ENCODE results near the gene KCMF1.
A peak's percentile ranks its signal among the peaks of the same experiment; 100 is the strongest.

KCMF1 gene

DNA sequence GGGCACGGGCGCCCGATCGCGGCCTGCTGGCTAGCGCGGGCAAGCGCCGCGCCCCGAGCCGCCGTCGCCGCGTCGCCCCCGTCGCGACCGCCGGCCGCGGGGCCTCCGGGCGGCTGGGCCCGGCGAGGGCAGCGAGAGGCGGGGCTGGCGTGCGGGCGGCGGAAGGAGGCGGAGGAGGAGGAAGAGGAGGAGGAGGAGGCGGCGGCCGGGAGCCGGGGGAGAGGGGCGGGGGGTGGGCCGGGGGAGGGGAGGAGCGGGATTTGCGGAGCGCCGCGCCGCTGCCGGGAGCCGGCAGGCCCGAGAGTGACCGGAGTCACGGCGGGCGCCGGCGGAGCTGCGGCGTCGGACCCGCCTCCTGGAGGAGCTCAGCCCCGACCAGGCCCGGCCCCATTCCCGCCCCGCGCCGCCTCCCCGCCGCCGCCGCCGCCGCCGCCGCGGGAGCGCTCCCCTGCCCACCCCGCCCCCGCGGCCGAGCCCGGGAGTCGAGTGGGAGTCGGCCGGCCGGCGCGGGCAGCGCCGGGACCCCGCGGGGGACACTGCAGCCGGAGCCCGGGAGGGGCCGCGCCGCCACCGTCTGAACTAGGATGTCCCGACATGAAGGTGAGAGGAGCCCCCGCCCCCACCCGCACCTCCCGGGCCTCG, at the start of gene KCMF1:
KCMF1 (plus strand) TSS at position 294 of the 642 bp plus-strand sequence; CDS start at position 585, 291 bp downstream.
- H3K9me3 ChIP-seq (ENCODE audit: control insufficient read depth, low read length), result no peaks in the 10 kb centered on the region
- peak within 1 kb of the TSS; percentile 99 for H3K9ac ChIP-seq (ENCODE audit: low read length)
- no peaks in the 10 kb centered on the region for H3K36me3 ChIP-seq (ENCODE audit: control insufficient read depth, insufficient read depth, low read length)
- peak within 1 kb of the TSS; percentile 91 for H3K4me3 ChIP-seq (ENCODE audit: low read length)
- H3K4me1 ChIP-seq (ENCODE audit: control insufficient read depth, insufficient read depth, low read length), result peaks cover 19% of the 10 kb centered on the region
- H3K27me3 ChIP-seq (ENCODE audit: control insufficient read depth, insufficient read depth, low read length), result no peaks in the 10 kb centered on the region

DNA sequence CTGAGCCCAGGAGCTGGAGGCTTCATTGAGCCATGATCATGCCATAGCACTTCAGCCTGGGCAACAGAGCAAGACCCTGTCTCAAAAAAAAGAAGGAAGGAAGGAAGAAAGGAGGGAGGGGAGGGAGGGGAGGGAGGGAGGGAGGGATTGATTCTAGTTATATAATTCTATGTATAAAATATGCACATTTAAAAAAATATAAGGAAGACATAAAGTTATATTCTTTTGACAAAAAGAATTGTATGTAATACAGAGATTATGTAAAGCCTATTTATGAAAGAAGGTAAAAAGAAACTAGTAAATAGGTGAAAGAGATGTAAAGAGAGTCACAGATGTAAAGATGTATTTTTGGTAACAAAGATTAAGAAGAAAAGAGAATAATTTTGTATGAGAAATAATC, 48.0 kb upstream of the KCMF1 start:
- Histone ChIP-seq H3K4me1 (ENCODE audit: control insufficient read depth, insufficient read depth, low read length) (peaks cover 34% of the 10 kb centered on the region), H3K4me3 (ENCODE audit: low read length) (no peak overlapping the region), H3K9me3 (ENCODE audit: control insufficient read depth, low read length) (no peaks in the 10 kb centered on the region), H3K36me3 (ENCODE audit: control insufficient read depth, insufficient read depth, low read length) (no peaks in the 10 kb centered on the region), H3K9ac (ENCODE audit: low read length) (no peak overlapping the region), H3K27me3 (ENCODE audit: control insufficient read depth, insufficient read depth, low read length) (no peaks in the 10 kb centered on the region)

DNA sequence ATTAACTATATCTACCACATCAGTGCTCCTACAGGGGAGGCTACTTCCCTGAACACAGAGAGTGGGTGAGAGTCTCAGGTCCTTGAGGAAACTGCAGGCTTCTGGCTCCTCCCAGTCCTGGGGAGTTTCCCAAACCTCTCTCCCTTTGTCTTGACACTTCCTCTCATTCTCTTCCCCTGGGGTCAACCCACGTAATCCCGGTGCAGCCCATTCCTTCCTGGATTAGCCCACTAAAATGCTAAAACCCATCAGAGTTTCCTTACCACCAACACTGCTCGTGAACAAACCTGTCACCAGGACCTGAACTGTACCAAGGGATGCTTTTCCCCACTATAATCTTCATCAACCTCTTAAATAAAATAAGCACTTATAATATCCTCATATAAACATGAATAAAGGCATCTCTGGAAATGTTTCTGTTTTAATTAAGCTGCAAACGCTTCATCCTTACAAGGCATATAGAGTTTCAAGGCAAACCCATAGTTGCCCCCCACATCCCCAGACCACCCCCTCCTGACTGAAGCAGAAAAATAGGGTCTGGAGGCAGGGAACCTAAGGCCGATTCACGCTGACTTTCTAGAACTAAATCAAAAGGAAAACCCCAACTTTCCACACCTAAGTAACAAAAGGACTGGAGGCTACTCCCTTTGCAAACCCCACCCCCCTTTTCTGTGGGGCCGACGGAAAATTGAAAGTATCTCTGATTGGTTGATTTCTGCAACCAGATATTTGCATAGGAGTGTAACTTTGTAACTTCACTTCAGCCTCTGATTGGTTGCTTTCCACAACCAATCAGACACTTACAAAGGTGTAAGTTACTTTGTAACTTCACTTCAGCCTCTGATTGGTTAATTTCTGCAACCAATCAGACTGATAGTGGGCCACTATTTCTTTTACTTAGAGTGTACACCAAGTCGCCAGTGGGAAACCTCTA, 46.5 kb upstream of the KCMF1 start:
- no peak overlapping the region for H3K9ac ChIP-seq (ENCODE audit: low read length)
- no peaks in the 10 kb centered on the region for H3K9me3 ChIP-seq (ENCODE audit: control insufficient read depth, low read length)
- H3K27me3 ChIP-seq (ENCODE audit: control insufficient read depth, insufficient read depth, low read length), result no peaks in the 10 kb centered on the region
- H3K4me3 ChIP-seq (ENCODE audit: low read length), result no peak overlapping the region
- H3K4me1 ChIP-seq (ENCODE audit: control insufficient read depth, insufficient read depth, low read length), result peaks cover 34% of the 10 kb centered on the region
- no peaks in the 10 kb centered on the region for H3K36me3 ChIP-seq (ENCODE audit: control insufficient read depth, insufficient read depth, low read length)

- no peak overlapping the region for H3K9ac ChIP-seq (ENCODE audit: low read length)
- H3K4me3 ChIP-seq (ENCODE audit: low read length), result no peak overlapping the region
- no peaks in the 10 kb centered on the region for H3K27me3 ChIP-seq (ENCODE audit: control insufficient read depth, insufficient read depth, low read length)
- no peaks in the 10 kb centered on the region for H3K36me3 ChIP-seq (ENCODE audit: control insufficient read depth, insufficient read depth, low read length)
- H3K4me1 ChIP-seq (ENCODE audit: control insufficient read depth, insufficient read depth, low read length), result peaks cover 34% of the 10 kb centered on the region
- no peaks in the 10 kb centered on the region for H3K9me3 ChIP-seq (ENCODE audit: control insufficient read depth, low read length)
Observed at GRCh38 chr2:84925336-84925723, 45.6 kb upstream of the KCMF1 start.

GRCh38 chr2:84925724-84926376, 45.1 kb upstream of the KCMF1 start:
- Histone ChIP-seq H3K36me3 (ENCODE audit: control insufficient read depth, insufficient read depth, low read length) (no peaks in the 10 kb centered on the region), H3K4me3 (ENCODE audit: low read length) (peak overlapping the region; percentile 36), H3K4me1 (ENCODE audit: control insufficient read depth, insufficient read depth, low read length) (peaks cover 34% of the 10 kb centered on the region), H3K27me3 (ENCODE audit: control insufficient read depth, insufficient read depth, low read length) (no peaks in the 10 kb centered on the region), H3K9ac (ENCODE audit: low read length) (no peak overlapping the region), H3K9me3 (ENCODE audit: control insufficient read depth, low read length) (no peaks in the 10 kb centered on the region)

- Histone ChIP-seq H3K36me3 (ENCODE audit: control insufficient read depth, insufficient read depth, low read length) (no peaks in the 10 kb centered on the region), H3K9ac (ENCODE audit: low read length) (no peak overlapping the region), H3K4me1 (ENCODE audit: control insufficient read depth, insufficient read depth, low read length) (peaks cover 34% of the 10 kb centered on the region), H3K9me3 (ENCODE audit: control insufficient read depth, low read length) (no peaks in the 10 kb centered on the region), H3K4me3 (ENCODE audit: low read length) (no peak overlapping the region), H3K27me3 (ENCODE audit: control insufficient read depth, insufficient read depth, low read length) (no peaks in the 10 kb centered on the region)
Observed at GRCh38 chr2:84927275-84927627, 43.7 kb upstream of the KCMF1 start.

DNA sequence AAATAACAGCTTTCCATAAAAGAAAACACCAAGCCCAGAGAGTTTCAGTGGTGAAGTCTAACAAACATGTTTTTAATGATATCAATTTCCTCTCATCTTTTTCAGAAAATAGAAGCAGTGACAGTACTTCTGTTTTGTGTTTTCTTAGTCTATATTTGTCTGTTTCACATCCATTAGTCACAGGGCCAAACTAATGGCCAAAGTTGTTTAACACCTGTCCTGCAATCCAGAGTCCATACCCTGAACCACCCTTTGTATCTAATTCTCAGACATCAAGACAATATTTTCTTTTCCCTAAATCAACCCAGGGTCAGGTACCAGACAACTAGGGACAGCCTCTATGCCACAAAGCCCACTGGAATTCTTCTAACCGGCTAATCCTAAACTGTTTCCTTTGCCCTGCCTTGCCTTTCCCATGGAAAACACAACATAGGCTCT, 39.6 kb upstream of the KCMF1 start:
- Histone ChIP-seq H3K9me3 (ENCODE audit: control insufficient read depth, low read length) (no peaks in the 10 kb centered on the region), H3K4me1 (ENCODE audit: control insufficient read depth, insufficient read depth, low read length) (peaks cover 8% of the 10 kb centered on the region), H3K36me3 (ENCODE audit: control insufficient read depth, insufficient read depth, low read length) (no peaks in the 10 kb centered on the region), H3K27me3 (ENCODE audit: control insufficient read depth, insufficient read depth, low read length) (no peaks in the 10 kb centered on the region), H3K9ac (ENCODE audit: low read length) (no peak overlapping the region), H3K4me3 (ENCODE audit: low read length) (no peak overlapping the region)

- no peaks in the 10 kb centered on the region for H3K9me3 ChIP-seq (ENCODE audit: control insufficient read depth, low read length)
- no peak overlapping the region for H3K9ac ChIP-seq (ENCODE audit: low read length)
- H3K27me3 ChIP-seq (ENCODE audit: control insufficient read depth, insufficient read depth, low read length), result no peaks in the 10 kb centered on the region
- H3K36me3 ChIP-seq (ENCODE audit: control insufficient read depth, insufficient read depth, low read length), result no peaks in the 10 kb centered on the region
- H3K4me3 ChIP-seq (ENCODE audit: low read length), result no peak overlapping the region
- peaks cover 21% of the 10 kb centered on the region for H3K4me1 ChIP-seq (ENCODE audit: control insufficient read depth, insufficient read depth, low read length)
Observed at GRCh38 chr2:84938194-84938879, 32.6 kb upstream of the KCMF1 start.

DNA sequence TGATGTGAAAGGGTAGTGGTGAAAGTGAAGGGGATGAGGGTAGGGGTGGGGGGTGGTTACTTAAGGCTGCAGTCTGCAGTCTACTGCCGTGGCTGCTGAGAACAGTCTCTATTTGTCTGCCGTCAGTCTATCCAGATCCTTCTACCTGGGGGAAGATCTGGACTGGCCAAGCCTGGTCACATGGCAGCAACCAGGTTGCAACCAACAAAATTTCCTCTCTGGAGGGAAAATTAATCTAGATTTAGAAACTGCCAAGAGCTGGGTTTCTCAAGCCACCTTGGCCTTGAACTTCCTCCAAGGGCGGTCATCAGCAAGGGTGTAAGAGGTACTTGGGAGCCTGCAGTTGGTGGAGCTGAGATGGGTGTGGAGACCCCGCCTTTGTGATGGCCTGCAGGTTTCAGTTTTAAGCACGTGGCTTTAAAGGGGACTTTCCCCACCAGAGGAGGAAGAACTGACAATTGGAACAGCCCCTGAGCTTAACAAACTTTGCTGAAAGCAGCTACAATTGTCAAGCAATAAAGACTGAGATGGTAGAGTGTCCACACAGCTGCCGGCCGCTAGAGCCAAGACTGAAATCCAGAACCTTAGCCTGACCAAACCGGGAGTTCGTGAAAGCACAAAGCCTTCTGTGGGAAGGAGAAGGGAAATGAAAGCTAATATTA, 31.4 kb upstream of the KCMF1 start:
- Histone ChIP-seq H3K27me3 (ENCODE audit: control insufficient read depth, insufficient read depth, low read length) (no peaks in the 10 kb centered on the region), H3K4me1 (ENCODE audit: control insufficient read depth, insufficient read depth, low read length) (peaks cover 21% of the 10 kb centered on the region), H3K9me3 (ENCODE audit: control insufficient read depth, low read length) (no peaks in the 10 kb centered on the region), H3K9ac (ENCODE audit: low read length) (peak overlapping the region; percentile 52), H3K4me3 (ENCODE audit: low read length) (peak overlapping the region; percentile 11), H3K36me3 (ENCODE audit: control insufficient read depth, insufficient read depth, low read length) (no peaks in the 10 kb centered on the region)

GRCh38 chr2:84940088-84940470, 30.9 kb upstream of the KCMF1 start:
- Histone ChIP-seq H3K36me3 (ENCODE audit: control insufficient read depth, insufficient read depth, low read length) (no peaks in the 10 kb centered on the region), H3K9me3 (ENCODE audit: control insufficient read depth, low read length) (no peaks in the 10 kb centered on the region), H3K4me1 (ENCODE audit: control insufficient read depth, insufficient read depth, low read length) (peaks cover 21% of the 10 kb centered on the region), H3K9ac (ENCODE audit: low read length) (peak overlapping the region; percentile 52), H3K27me3 (ENCODE audit: control insufficient read depth, insufficient read depth, low read length) (no peaks in the 10 kb centered on the region), H3K4me3 (ENCODE audit: low read length) (peak overlapping the region; percentile 11)

DNA sequence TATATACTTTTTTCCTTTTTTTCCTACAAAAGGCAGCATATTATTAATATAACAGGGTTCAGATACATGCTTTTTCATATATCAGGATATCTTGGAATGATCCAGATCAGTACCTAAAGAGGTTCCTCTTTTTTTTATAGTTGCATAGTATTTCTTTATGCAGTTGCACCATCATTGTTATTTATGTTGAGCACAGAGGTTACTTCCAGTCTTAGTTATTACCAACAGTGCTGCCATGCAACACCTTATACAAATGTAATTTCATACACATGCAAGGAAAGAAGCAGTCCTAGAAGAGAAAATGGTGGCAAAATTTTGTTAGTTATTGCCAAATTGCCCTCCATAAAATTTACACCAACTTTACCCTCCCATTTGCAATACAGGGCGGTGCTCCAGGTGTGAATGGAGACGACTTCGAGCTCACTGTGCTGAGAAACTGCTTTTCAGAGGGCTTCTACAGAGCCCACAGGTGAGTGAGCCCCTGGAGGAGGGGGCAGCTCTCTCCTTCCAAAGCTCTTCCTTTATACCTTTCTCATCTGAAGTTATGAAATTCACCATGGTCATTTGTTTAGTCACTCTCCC, 30.0 kb upstream of the KCMF1 start:
- Histone ChIP-seq H3K27me3 (ENCODE audit: control insufficient read depth, insufficient read depth, low read length) (no peaks in the 10 kb centered on the region), H3K4me1 (ENCODE audit: control insufficient read depth, insufficient read depth, low read length) (peaks cover 21% of the 10 kb centered on the region), H3K36me3 (ENCODE audit: control insufficient read depth, insufficient read depth, low read length) (no peaks in the 10 kb centered on the region), H3K4me3 (ENCODE audit: low read length) (no peak overlapping the region), H3K9me3 (ENCODE audit: control insufficient read depth, low read length) (no peaks in the 10 kb centered on the region), H3K9ac (ENCODE audit: low read length) (no peak overlapping the region)
